Stimulated activated naive B cell treated with anti-CD40 and anti-IgM and Interleukin-4, amounts not matched to agents 10 μg/mL and 1 μg/mL and 100 μg/mL, for 72 hours (primary cell): ENCODE data around the gene RNASE13.
A peak's percentile ranks its signal among the peaks of the same experiment; 100 is the strongest.
"Not testable (repeated sequence)": the region's sequence is repeated elsewhere in the genome, so short reads cannot be mapped to it uniquely, and the experiment has no call there.

Experiments used
- ATAC-seq, 2 donors: fragments of 150-1000 bp; cut with Tn5 transposase; replicated peaks; 2 replicates each; pipeline ENCODE4 v1.10.0; 2021; ENCODE audit warnings: moderate library complexity in 1 of 2
- DNase-seq: peaks from one replicate; pipeline ENCODE4 v3.0.0; 2021
- H3K27ac Mint-ChIP-seq: one replicate; pipeline ENCODE4 v1.8.0; 2022; ENCODE audit warnings: mild to moderate bottlenecking, mixed read lengths
- H3K27me3 Mint-ChIP-seq, 2 donors: one replicate each; pipeline ENCODE4 v1.8.0; 2022; ENCODE audit warnings: mixed read lengths in 2 of 2
- H3K36me3 Mint-ChIP-seq, 2 donors: one replicate each; pipeline ENCODE4 v1.8.0; 2022; ENCODE audit warnings: mixed read lengths in 2 of 2, mild to moderate bottlenecking in 1 of 2
- H3K4me1 Mint-ChIP-seq, 2 donors: one replicate each; pipeline ENCODE4 v1.8.0; 2022; ENCODE audit warnings: mixed read lengths in 2 of 2, mild to moderate bottlenecking in 1 of 2
- H3K4me3 Mint-ChIP-seq, 2 donors: one replicate each; pipeline ENCODE4 v1.8.0; 2022; ENCODE audit warnings: mild to moderate bottlenecking in 2 of 2, mixed read lengths in 2 of 2, moderate library complexity in 1 of 2
- H3K9me3 Mint-ChIP-seq, 2 donors: one replicate each; pipeline ENCODE4 v1.8.0; 2022; ENCODE audit warnings: mixed read lengths in 2 of 2, mild to moderate bottlenecking in 1 of 2

Gene RNASE13

GRCh38 chr14:20988717-20989470 lies 45.7 kb downstream of the RNASE13 start:
- Mint-ChIP-seq H3K9me3 (no peaks in the 10 kb centered on the region), H3K4me1 (peaks cover 8 to 18% of the 10 kb centered on the region in 2 donors), H3K27me3 (peaks cover 0 to 4% of the 10 kb centered on the region in 2 donors), H3K27ac (peak overlapping the region; percentile 76), H3K36me3 (peaks cover 4 to 12% of the 10 kb centered on the region in 2 donors), H3K4me3 (peak overlapping the region; percentile 45 to 58)
- DNase-seq: no peak
- ATAC-seq: no peak

GRCh38 chr14:20986811-20987210 lies 47.8 kb downstream of the RNASE13 start:
- H3K27me3 Mint-ChIP-seq: peaks cover 5 to 12% of the 10 kb centered on the region in 2 donors
- DNase-seq (no peak), ATAC-seq (no peak)
- H3K4me1 Mint-ChIP-seq: peaks cover 5 to 14% of the 10 kb centered on the region in 2 donors
- H3K4me3 Mint-ChIP-seq: no peak overlapping the region
- no peaks in the 10 kb centered on the region for H3K9me3 Mint-ChIP-seq
- H3K36me3 Mint-ChIP-seq: peaks cover 0 to under 1% of the 10 kb centered on the region in 2 donors
- H3K27ac Mint-ChIP-seq: no peak overlapping the region

- not testable (repeated sequence) for H3K4me3 Mint-ChIP-seq, H3K4me1 Mint-ChIP-seq, H3K9me3 Mint-ChIP-seq, H3K27ac Mint-ChIP-seq, ATAC-seq, H3K36me3 Mint-ChIP-seq, DNase-seq
- H3K27me3 Mint-ChIP-seq: peaks cover 8 to 15% of the 10 kb centered on the region in 2 donors
Measured at GRCh38 chr14:20985650-20986049, 49.0 kb downstream of the RNASE13 start.
